Endothelial cell (in vitro differentiated cells): Measurements from ENCODE around the gene TSHZ2. TPM values are rescaled to one million over a fixed set of nuclear protein-coding genes. Genes with fewer than 3 reads are reported as not detected.
"Not testable (repeated sequence)": the region's sequence is repeated elsewhere in the genome, so short reads cannot be mapped to it uniquely, and the experiment has no call there.

ENCODE experiments used
- DNase-seq: peaks from one replicate; pipeline ENCODE4 v3.0.0; 2021; ENCODE audit warnings: low spot score
- H3K27ac Mint-ChIP-seq: one replicate; pipeline ENCODE4 v1.8.0; 2021; ENCODE audit warnings: mixed read lengths, inconsistent platforms; ENCODE audit not compliant: unreplicated experiment
- H3K27me3 Mint-ChIP-seq: one replicate; pipeline ENCODE4 v1.8.0; 2021; ENCODE audit warnings: mild to moderate bottlenecking, moderate library complexity, mixed read lengths, inconsistent platforms; ENCODE audit not compliant: unreplicated experiment
- H3K36me3 Mint-ChIP-seq: one replicate; pipeline ENCODE4 v1.8.0; 2021; ENCODE audit warnings: mild to moderate bottlenecking, low read depth, mixed read lengths, inconsistent platforms; ENCODE audit not compliant: unreplicated experiment
- H3K4me1 Mint-ChIP-seq: one replicate; pipeline ENCODE4 v1.8.0; 2021; ENCODE audit warnings: mild to moderate bottlenecking, mixed read lengths, inconsistent platforms; ENCODE audit not compliant: unreplicated experiment
- H3K4me3 Mint-ChIP-seq: one replicate; pipeline ENCODE4 v1.8.0; 2021; ENCODE audit warnings: mild to moderate bottlenecking, mixed read lengths, inconsistent platforms; ENCODE audit not compliant: unreplicated experiment
- H3K9me3 Mint-ChIP-seq: one replicate; pipeline ENCODE4 v1.8.0; 2021; ENCODE audit warnings: mixed read lengths, inconsistent platforms; ENCODE audit not compliant: unreplicated experiment
- total RNA-seq: library from RNA; stranded (reverse); fragmentation: NEBNext Ultra II Directional; extraction: Animal tissue kit (Norgen Biotek cat#: 25700); gene quantifications from one replicate; pipeline ENCODE4 v1.2.1, GENCODE V29; 2021; ENCODE audit not compliant: unreplicated experiment
- TF ChIP-seq, protein P1 (sequence below): fragments of 200-600 bp; sonication (generic); IDR thresholded peaks from one replicate; pipeline ENCODE4 v1.5.0; 2021; ENCODE audit warnings: antibody characterized with exemption; ENCODE audit not compliant: unreplicated experiment

The TSHZ2 gene
- total RNA-seq, 1 donor from 2014 or later: 2.3 TPM

DNA sequence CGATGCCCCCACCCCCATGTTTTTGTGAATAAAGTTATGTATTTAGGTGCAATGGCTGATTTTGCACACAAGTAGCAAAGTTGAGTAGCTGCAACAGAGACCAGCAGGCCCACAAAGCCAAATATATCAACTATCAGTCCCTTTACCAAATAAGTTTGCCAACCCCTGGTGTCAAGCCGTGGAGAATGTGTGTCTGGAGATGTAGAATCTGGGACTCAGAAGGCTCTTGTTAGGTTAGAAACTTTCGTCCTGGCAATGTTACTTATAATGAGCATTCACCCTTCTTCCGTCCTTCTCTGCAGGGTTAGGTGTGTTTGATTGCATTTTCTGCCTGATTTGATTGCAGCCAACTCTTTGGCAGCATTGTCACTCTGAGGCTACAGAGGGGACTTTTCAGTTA is 563.7 kb downstream of the TSHZ2 start:
- Mint-ChIP-seq H3K27me3 (no peaks in the 10 kb centered on the region), H3K27ac (no peak overlapping the region), H3K4me3 (no peak overlapping the region), H3K4me1 (no peaks in the 10 kb centered on the region), H3K36me3 (no peaks in the 10 kb centered on the region), H3K9me3 (no peaks in the 10 kb centered on the region)
- TF ChIP-seq, protein P1, sequence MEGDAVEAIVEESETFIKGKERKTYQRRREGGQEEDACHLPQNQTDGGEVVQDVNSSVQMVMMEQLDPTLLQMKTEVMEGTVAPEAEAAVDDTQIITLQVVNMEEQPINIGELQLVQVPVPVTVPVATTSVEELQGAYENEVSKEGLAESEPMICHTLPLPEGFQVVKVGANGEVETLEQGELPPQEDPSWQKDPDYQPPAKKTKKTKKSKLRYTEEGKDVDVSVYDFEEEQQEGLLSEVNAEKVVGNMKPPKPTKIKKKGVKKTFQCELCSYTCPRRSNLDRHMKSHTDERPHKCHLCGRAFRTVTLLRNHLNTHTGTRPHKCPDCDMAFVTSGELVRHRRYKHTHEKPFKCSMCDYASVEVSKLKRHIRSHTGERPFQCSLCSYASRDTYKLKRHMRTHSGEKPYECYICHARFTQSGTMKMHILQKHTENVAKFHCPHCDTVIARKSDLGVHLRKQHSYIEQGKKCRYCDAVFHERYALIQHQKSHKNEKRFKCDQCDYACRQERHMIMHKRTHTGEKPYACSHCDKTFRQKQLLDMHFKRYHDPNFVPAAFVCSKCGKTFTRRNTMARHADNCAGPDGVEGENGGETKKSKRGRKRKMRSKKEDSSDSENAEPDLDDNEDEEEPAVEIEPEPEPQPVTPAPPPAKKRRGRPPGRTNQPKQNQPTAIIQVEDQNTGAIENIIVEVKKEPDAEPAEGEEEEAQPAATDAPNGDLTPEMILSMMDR: no peak
- DNase-seq: no peak

DNA sequence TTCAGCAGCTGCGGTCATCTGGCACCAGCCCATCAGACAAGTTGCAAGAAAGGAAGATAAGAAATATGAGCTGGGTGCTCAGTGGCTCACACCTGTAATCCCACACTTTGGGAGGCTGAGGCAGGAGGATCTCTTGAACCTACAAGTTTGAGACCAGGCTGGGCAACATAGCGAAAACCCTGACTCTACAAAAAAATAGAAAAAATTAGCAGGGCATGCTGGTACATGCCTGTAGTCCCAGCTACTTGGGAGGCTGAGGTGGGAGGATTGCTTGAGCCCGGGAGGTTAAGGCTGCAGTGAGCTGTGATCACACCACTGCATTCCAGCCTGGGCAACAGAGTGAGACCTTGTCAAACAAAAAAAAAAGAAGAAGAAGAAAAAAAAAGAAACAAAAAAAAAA is 564.2 kb downstream of the TSHZ2 start:
- H3K27me3 Mint-ChIP-seq, H3K4me1 Mint-ChIP-seq, H3K27ac Mint-ChIP-seq, H3K9me3 Mint-ChIP-seq, DNase-seq, H3K36me3 Mint-ChIP-seq, H3K4me3 Mint-ChIP-seq: not testable (repeated sequence)

DNA sequence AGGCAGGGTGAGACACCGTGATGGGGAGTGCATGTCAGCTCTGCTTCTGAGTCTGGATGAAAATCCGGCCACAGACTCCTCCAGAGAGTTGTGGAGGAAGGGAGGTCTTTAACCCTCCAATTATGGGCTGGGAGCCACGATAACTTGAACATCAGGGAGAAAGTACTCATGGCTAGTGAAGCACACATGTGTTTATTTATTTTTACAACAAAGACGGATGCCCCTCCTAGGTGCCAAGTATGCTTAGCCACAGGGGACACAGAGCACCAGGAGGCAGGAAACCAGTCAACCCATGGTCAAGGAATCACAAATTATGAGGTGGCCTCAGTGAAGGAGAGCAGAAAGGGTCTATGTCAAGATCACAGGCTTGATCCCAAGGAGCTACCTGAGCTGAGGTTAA is 567.4 kb downstream of the TSHZ2 start:
- H3K27me3 Mint-ChIP-seq: no peaks in the 10 kb centered on the region
- TF ChIP-seq, protein P1: no peak
- H3K27ac Mint-ChIP-seq: no peak overlapping the region

More for the DNA sequence above, 567.4 kb downstream of the TSHZ2 start:
- no peak for DNase-seq
- Mint-ChIP-seq H3K4me3 (no peak overlapping the region), H3K9me3 (no peaks in the 10 kb centered on the region), H3K4me1 (no peaks in the 10 kb centered on the region), H3K36me3 (no peaks in the 10 kb centered on the region)
